Measurements from ENCODE around the gene S100A16. TPM values are rescaled to one million over a fixed set of nuclear protein-coding genes. Genes with fewer than 3 reads are reported as not detected.
A peak's percentile ranks its signal among the peaks of the same experiment; 100 is the strongest.

Gene S100A16
- total and polyA plus RNA-seq, 9 of the 15 experiments (the other 6 are each of a cell fraction or from before 2014, with no cell fraction given) = 1.6 to 6.9 (median 4.3) TPM

DNA sequence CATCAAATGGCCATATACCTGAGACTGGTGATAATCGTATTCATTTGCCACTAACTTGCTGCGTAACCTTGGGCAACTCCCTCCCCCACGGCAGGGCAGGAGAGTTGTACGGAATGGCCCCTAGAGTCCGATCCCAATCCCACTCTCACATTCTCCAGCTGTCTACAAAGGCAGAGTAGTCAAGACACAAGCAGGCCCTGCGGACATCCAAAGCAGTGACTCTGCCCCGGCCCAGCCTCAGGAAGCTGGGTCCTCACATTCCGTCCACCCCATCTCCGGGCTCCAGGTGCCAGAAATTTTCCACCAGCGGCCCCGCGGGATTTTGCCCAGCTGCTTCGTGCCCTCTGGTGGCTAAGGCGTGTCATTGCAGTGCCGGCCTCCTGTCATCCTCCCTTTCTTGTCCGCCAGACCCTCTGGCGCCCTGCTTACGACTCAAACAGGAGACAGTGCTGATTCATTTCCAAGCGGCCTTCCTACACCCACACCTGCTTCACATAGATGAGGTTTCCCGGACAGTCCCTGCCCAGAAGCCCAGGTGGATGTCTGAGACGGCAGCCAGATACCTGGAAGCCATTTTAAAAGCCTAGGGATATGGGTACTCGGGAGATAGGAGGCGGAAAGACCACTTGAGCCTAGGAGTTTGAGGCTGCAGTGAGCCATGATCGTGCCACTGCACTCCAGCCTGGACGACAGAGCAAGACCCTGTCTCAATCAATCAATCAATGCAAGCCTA, 44.4 kb downstream of the S100A16 start (continued):
- peak in 1 of 2 experiments; percentile 54; a peak in 2 of 4 replicates for TF ChIP-seq TBL1XR1 (IDR thresholded peaks at IDR 0.05; ENCODE audit: low read length in 2 of 2)
- TF ChIP-seq MITF (IDR thresholded peaks at IDR 0.05) = no peak
- TF ChIP-seq CXXC5 (CRISPR knock-in tag; IDR thresholded peaks at IDR 0.05) = peak; percentile 46
- peak; percentile 98 for TF ChIP-seq DEAF1 (CRISPR knock-in tag; IDR thresholded peaks at IDR 0.05)
- TF ChIP-seq SMAD1 (IDR thresholded peaks at IDR 0.05; ENCODE audit: low read depth, low read length, partially characterized antibody) = no peak
- TF ChIP-seq ZNF408 (CRISPR knock-in tag; IDR thresholded peaks at IDR 0.05; ENCODE audit: low read depth) = no peak
- no peak for TF ChIP-seq KDM5B (IDR thresholded peaks at IDR 0.05; ENCODE audit: insufficient replicate concordance, low read depth, low read length)
- TF ChIP-seq TOE1 (IDR thresholded peaks at IDR 0.05; ENCODE audit: borderline replicate concordance) = peak; percentile 35; the same call in 1 of the 2 replicates
- TF ChIP-seq TOE1 (CRISPR knock-in tag; IDR thresholded peaks at IDR 0.05; ENCODE audit: borderline replicate concordance, low read depth) = no peak
- no peak for TF ChIP-seq HOMEZ (CRISPR knock-in tag; IDR thresholded peaks at IDR 0.05)
- no peak for TF ChIP-seq BCL6 (CRISPR knock-in tag; IDR thresholded peaks at IDR 0.05)
- no peak for TF ChIP-seq SIN3A (IDR thresholded peaks at IDR 0.05; ENCODE audit: borderline replicate concordance in 2 of 2, control insufficient read depth in 1 of 2, low read depth in 2 of 2, low read length in 2 of 2)
- no peak for TF ChIP-seq DMBX1 (CRISPR knock-in tag; IDR thresholded peaks at IDR 0.05; ENCODE audit: borderline replicate concordance)
- TF ChIP-seq SAP30 (IDR thresholded peaks at IDR 0.05; ENCODE audit: borderline replicate concordance, insufficient read depth, low read depth, low read length, poor library complexity, severe bottlenecking) = no peak
- TF ChIP-seq NFE2 (IDR thresholded peaks at IDR 0.05; ENCODE audit: low read depth) = peak; percentile 85
- TF ChIP-seq HDGF (IDR thresholded peaks at IDR 0.05) = no peak
- peak; percentile 61 for TF ChIP-seq ATF7 (IDR thresholded peaks at IDR 0.05)
- peak; percentile 34 for TF ChIP-seq CBFA2T3 (IDR thresholded peaks at IDR 0.05)
- peak; percentile 38 for TF ChIP-seq MEIS2 (IDR thresholded peaks at IDR 0.05; ENCODE audit: partially characterized antibody)
- TF ChIP-seq, protein P1, sequence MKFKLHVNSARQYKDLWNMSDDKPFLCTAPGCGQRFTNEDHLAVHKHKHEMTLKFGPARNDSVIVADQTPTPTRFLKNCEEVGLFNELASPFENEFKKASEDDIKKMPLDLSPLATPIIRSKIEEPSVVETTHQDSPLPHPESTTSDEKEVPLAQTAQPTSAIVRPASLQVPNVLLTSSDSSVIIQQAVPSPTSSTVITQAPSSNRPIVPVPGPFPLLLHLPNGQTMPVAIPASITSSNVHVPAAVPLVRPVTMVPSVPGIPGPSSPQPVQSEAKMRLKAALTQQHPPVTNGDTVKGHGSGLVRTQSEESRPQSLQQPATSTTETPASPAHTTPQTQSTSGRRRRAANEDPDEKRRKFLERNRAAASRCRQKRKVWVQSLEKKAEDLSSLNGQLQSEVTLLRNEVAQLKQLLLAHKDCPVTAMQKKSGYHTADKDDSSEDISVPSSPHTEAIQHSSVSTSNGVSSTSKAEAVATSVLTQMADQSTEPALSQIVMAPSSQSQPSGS (CRISPR knock-in tag; IDR thresholded peaks at IDR 0.05) = no peak
- TF ChIP-seq SMARCA4 (IDR thresholded peaks at IDR 0.05) = 0 out of 2 replicates have a peak, but pooled peaks have one; percentile 16
- TF ChIP-seq TAF7 (tag; IDR thresholded peaks at IDR 0.05) = peak; percentile 8; the same call in 1 of the 2 replicates
- peak; percentile 67; the same call in 1 of the 2 replicates for TF ChIP-seq ZEB2 (IDR thresholded peaks at IDR 0.05)

Measured in K562 (cell line).